A549 (cell line): ENCODE measurements around the gene PPP1R9A. TPM values are rescaled to one million over a fixed set of nuclear protein-coding genes. Genes with fewer than 3 reads are reported as not detected.

Source experiments
- ATAC-seq, 2 experiments: fragments of 200-7000 bp in 1 of 2; fragments of >200 bp in 1 of 2; cut with Nextera tagmentation in 1 of 2; cut with Tn5 transposase in 1 of 2; 3 replicates each; pipeline versions ENCODE4 v1.8.0 to v1.9.1; 2018 to 2020; ENCODE audit warnings: mild to moderate bottlenecking in 1 of 2, moderate library complexity in 1 of 2
- CTCF ChIA-PET: fragments of 300-600 bp; sonication (Branson Sonifier 250); formaldehyde crosslinking; extraction: SDS; loops from one replicate; lab custom pipeline; 2021; ENCODE audit warnings: antibody characterized with exemption, inconsistent platforms; lab: Yijun Ruan, JAX
- POLR2A ChIA-PET: fragments of 350-600 bp; formaldehyde crosslinking; extraction: SDS; loops from one replicate; lab custom pipeline; 2021; ENCODE audit warnings: antibody characterized with exemption, inconsistent platforms; lab: Yijun Ruan, JAX
- DNase-seq, 2 experiments: peaks; one replicate each; pipeline versions ENCODE4 v3.0.0 to v3.0.0-alpha.2; 2011 to 2016; ENCODE audit warnings: low read depth in 1 of 2, low spot score in 1 of 2
- FAIRE-seq: peaks from 2 replicates; lab custom pipeline; 2011; peaks lifted over from hg19 to GRCh38; lab: Jason Lieb, UNC
- H3K27ac ChIP-seq, 2 experiments: fragments of >200 bp; sonication (Bioruptor Twin); formaldehyde crosslinking; 3 replicates each; pipeline ENCODE4 v1.5.1; 2016 to 2017
- H3K4me1 ChIP-seq: fragments of >200 bp; sonication (Bioruptor Twin); formaldehyde crosslinking; 3 replicates; pipeline ENCODE4 v1.6.1; 2016
- H3K4me2 ChIP-seq: fragments of >200 bp; sonication (Bioruptor Twin); formaldehyde crosslinking; 3 replicates; pipeline ENCODE4 v1.6.1; 2016
- H3K4me3 ChIP-seq: fragments of >200 bp; sonication (Bioruptor Twin); formaldehyde crosslinking; 3 replicates; pipeline ENCODE4 v1.5.1; 2016
- H3K9me3 ChIP-seq: fragments of >200 bp; sonication (Bioruptor Twin); formaldehyde crosslinking; 3 replicates; pipeline ENCODE4 v1.6.1; 2016
- CHD4 ChIP-seq: fragments of 200-600 bp; sonication (generic); IDR thresholded peaks from 2 replicates; pipeline ENCODE4 v1.6.1; 2016; ENCODE audit warnings: antibody characterized with exemption, mild to moderate bottlenecking, borderline replicate concordance
- EHMT2 ChIP-seq: fragments of 200-600 bp; sonication (generic); IDR thresholded peaks from 2 replicates; pipeline ENCODE4 v1.6.1; 2016; ENCODE audit warnings: antibody characterized with exemption, low read depth, mild to moderate bottlenecking, moderate library complexity
- FOSL2 ChIP-seq, 2 experiments: fragments of 450-650 bp in 1 of 2; fragments of >200 bp in 1 of 2; sonication (Bioruptor Twin) in 1 of 2; formaldehyde crosslinking; IDR thresholded peaks; 2 replicates each; pipeline versions ENCODE4 v1.5.0 to v1.6.1; 2016 to 2020; ENCODE audit warnings: mild to moderate bottlenecking in 1 of 2, moderate library complexity in 1 of 2
- GATA3 ChIP-seq: IDR thresholded peaks from 2 replicates; pipeline ENCODE4 v1.6.1; 2012; ENCODE audit warnings: borderline replicate concordance
- HDAC2 ChIP-seq: fragments of 200-600 bp; sonication (generic); IDR thresholded peaks from 2 replicates; pipeline ENCODE4 v1.6.1; 2016
- HOXB5 ChIP-seq: fragments of 250-450 bp; sonication (Bioruptor Pico); IDR thresholded peaks from 2 replicates; pipeline ENCODE4 v1.5.0; 2020; ENCODE audit warnings: mild to moderate bottlenecking, moderate library complexity
- JUNB ChIP-seq: fragments of >200 bp; sonication (Bioruptor Twin); formaldehyde crosslinking; IDR thresholded peaks from 2 replicates; pipeline ENCODE4 v1.6.1; 2016
- MAFK ChIP-seq: fragments of 450-650 bp; IDR thresholded peaks from 2 replicates; pipeline ENCODE4 v1.6.1; 2014; ENCODE audit not compliant: partially characterized antibody
- MAZ ChIP-seq: fragments of 150-350 bp; IDR thresholded peaks from 2 replicates; pipeline ENCODE4 v1.6.1; 2014; ENCODE audit warnings: antibody characterized with exemption, low read depth, low read length, borderline replicate concordance
- MYC ChIP-seq: IDR thresholded peaks from 2 replicates; pipeline ENCODE4 v1.6.1; 2012; ENCODE audit warnings: mild to moderate bottlenecking, inconsistent platforms, low read length, improper control_type of control experiment, borderline replicate concordance
- POLR2A ChIP-seq: IDR thresholded peaks from 2 replicates; pipeline ENCODE4 v1.6.1; 2012; ENCODE audit warnings: mild to moderate bottlenecking, low read length
- RARB ChIP-seq: fragments of 250-450 bp; sonication (Bioruptor Pico); IDR thresholded peaks from 2 replicates; pipeline ENCODE4 v1.8.0; 2021; ENCODE audit warnings: mild to moderate bottlenecking, moderate library complexity
- RCOR1 ChIP-seq: fragments of 150-350 bp; IDR thresholded peaks from 2 replicates; pipeline ENCODE4 v1.6.1; 2014; ENCODE audit warnings: antibody characterized with exemption, low read length, low read depth
- RFX5 ChIP-seq: fragments of 450-650 bp; IDR thresholded peaks from 2 replicates; pipeline ENCODE4 v1.7.1; 2014; ENCODE audit warnings: antibody characterized with exemption, mild to moderate bottlenecking, moderate library complexity
- ZNF302 ChIP-seq: fragments of 250-450 bp; sonication (Bioruptor Pico); IDR thresholded peaks from 2 replicates; pipeline ENCODE4 v1.9.0; 2021; ENCODE audit warnings: inconsistent platforms, mild to moderate bottlenecking, moderate library complexity
- ZSCAN20 ChIP-seq: fragments of 250-450 bp; sonication (Bioruptor Pico); IDR thresholded peaks from 2 replicates; pipeline ENCODE4 v1.8.0; 2022; ENCODE audit warnings: mild to moderate bottlenecking, moderate library complexity
- WGBS: methylation state at CpG from one replicate; pipeline ENCODE4 v1.1.6; 2017; ENCODE audit errors: missing lambda C conversion rate; 5-methylcytosine and 5-hydroxymethylcytosine counted together
- polyA plus RNA-seq, 4 experiments: library from polyadenylated mRNA; depleted of rRNA in 3 of 4; stranded (reverse); fragments of >200 nt; fragmentation: RNase III in 1 of 4; extraction: RNeasy Plus Mini Kit Qiagen cat#74134 plus additional on column Dnase treatment in 1 of 4; gene quantifications; 2 replicates in 3 of 4; 3 replicates in 1 of 4; pipeline ENCODE4 v1.2.3, GENCODE V29; 2011 to 2017
- TF ChIP-seq, protein P1 (sequence below): fragments of 250-450 bp; sonication (Bioruptor Pico); IDR thresholded peaks from 2 replicates; pipeline ENCODE4 v1.5.0; 2021; ENCODE audit warnings: mild to moderate bottlenecking, moderate library complexity, borderline replicate concordance
- TF ChIP-seq, protein P2 (sequence below): fragments of 450-650 bp; IDR thresholded peaks from 2 replicates; pipeline ENCODE4 v1.6.1; 2014; ENCODE audit warnings: antibody characterized with exemption
- TF ChIP-seq, protein P3 (sequence below): IDR thresholded peaks from 2 replicates; pipeline ENCODE4 v1.6.1; 2012; ENCODE audit warnings: low read depth, borderline replicate concordance
- TF ChIP-seq, protein P4 (sequence below): fragments of 150-350 bp; IDR thresholded peaks from 2 replicates; pipeline ENCODE4 v1.6.1; 2014; ENCODE audit warnings: low read depth, mild to moderate bottlenecking, low read length

The PPP1R9A gene
- polyA plus RNA-seq, 2 of the 4 experiments (the other 2 are of a cell fraction): 5.0 to 18.7 TPM

DNA sequence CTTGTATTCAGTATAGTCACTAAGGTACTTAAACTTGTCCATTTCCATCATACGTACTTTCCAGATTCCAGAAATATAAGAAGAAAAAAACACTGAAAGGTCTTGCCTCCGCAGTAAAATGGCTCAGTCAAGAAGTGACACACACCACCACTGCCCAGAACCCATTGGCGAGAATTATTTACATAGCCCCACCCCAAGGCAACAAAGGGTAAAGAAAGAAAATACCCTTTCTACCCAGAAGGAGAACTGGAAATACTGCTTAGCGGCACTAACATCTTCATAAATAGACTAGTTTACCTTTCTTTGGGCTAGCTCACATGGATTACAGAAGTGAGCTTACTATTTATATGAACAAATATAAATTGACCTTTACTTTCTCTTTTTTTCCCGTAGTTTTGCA lies 194.0 kb downstream of the PPP1R9A start:
- no peak overlapping the region for H3K4me3 ChIP-seq

DNA sequence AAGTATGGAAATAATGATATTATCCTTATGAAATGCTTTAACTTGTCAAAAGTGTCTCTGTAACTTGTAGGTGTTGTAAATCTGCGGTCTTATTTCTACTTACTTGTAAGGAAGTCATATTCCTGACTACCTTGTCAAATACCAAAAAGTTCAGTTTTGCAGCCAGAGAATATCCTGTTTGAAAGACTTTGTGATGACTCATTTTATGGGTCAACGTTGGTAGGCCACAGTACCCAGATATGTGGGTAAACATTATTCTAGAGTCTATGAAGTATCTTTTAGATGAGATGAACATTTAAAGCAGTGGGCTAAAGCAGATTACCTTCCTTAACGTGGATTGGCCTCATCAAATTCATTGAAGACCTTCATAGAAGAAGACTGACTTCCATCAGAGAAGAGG lies 195.3 kb downstream of the PPP1R9A start:
- no peaks in the 10 kb centered on the region for H3K9me3 ChIP-seq
- CTCF ChIA-PET: no interaction called here
- 49% methylated on average over 3 of the region's 3 CpGs for WGBS
- POLR2A ChIA-PET: no interaction called here
- peak overlapping the region in 1 of 2 experiments; percentile 27; a peak in 2 of 6 replicates for H3K27ac ChIP-seq
- peak; percentile 53 for TF ChIP-seq FOSL2 (IDR thresholded peaks at IDR 0.05)
- peak; percentile 79 for TF ChIP-seq FOSL2 (CRISPR knock-in tag; IDR thresholded peaks at IDR 0.05)
- no peak for TF ChIP-seq RFX5
- ATAC-seq (peak in 1 of 2 experiments; percentile 42; a peak in 1 of 6 replicates), FAIRE-seq (no peak), DNase-seq (peak in 1 of 2 experiments; percentile 17)
- no peak overlapping the region for H3K4me3 ChIP-seq
- peaks cover 41% of the 10 kb centered on the region for H3K4me1 ChIP-seq
- peak overlapping the region; percentile 43 for H3K4me2 ChIP-seq

More for the DNA sequence above, 194.0 kb downstream of the PPP1R9A start:
- 81% methylated on average over 5 of the region's 5 CpGs for WGBS
- FAIRE-seq (no peak), ATAC-seq (no peak), DNase-seq (no peak)
- ChIA-PET POLR2A (no interaction called here), CTCF (interaction anchor here (0.7 kb wide), 1 partner anchor 56 kb away, joined by 3 read pairs; no protein-coding TSS in a partner anchor)
- Histone ChIP-seq H3K27ac (no peak overlapping the region), H3K4me2 (no peak overlapping the region), H3K9me3 (no peaks in the 10 kb centered on the region), H3K4me1 (peaks cover 37% of the 10 kb centered on the region)
- TF ChIP-seq, protein P1, sequence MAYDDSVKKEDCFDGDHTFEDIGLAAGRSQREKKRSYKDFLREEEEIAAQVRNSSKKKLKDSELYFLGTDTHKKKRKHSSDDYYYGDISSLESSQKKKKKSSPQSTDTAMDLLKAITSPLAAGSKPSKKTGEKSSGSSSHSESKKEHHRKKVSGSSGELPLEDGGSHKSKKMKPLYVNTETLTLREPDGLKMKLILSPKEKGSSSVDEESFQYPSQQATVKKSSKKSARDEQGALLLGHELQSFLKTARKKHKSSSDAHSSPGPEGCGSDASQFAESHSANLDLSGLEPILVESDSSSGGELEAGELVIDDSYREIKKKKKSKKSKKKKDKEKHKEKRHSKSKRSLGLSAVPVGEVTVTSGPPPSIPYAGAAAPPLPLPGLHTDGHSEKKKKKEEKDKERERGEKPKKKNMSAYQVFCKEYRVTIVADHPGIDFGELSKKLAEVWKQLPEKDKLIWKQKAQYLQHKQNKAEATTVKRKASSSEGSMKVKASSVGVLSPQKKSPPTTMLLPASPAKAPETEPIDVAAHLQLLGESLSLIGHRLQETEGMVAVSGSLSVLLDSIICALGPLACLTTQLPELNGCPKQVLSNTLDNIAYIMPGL (CRISPR knock-in tag): no peak
- TF ChIP-seq, protein P2, sequence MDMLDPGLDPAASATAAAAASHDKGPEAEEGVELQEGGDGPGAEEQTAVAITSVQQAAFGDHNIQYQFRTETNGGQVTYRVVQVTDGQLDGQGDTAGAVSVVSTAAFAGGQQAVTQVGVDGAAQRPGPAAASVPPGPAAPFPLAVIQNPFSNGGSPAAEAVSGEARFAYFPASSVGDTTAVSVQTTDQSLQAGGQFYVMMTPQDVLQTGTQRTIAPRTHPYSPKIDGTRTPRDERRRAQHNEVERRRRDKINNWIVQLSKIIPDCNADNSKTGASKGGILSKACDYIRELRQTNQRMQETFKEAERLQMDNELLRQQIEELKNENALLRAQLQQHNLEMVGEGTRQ: no peak
- TF ChIP-seq ZSCAN20 (no peak), HDAC2 (no peak), RCOR1 (no peak)

DNA sequence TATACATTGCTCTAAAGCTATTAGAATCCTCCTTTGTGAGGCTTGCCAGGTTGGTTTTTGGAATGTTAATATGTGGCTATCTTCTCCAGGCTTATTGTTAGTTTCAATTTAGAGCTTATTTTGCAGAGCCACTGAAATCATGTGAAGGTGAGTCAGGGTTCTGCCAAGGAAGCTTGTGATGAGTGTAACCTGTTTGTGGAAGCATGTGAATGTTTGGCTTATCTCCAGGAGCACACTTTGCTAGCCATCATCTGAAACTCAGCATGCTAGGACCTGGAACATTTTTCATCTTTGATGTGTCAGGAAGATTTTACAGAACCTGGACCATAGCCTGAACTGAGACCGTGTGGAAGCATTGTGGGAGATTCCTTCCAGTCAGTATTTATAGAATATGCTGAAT lies 197.3 kb downstream of the PPP1R9A start:
- POLR2A ChIA-PET: interaction anchor here (0.6 kb wide), 1 partner anchor 35 kb away, joined by 3 read pairs; no protein-coding TSS in a partner anchor
- FAIRE-seq: peak; percentile 67

DNA sequence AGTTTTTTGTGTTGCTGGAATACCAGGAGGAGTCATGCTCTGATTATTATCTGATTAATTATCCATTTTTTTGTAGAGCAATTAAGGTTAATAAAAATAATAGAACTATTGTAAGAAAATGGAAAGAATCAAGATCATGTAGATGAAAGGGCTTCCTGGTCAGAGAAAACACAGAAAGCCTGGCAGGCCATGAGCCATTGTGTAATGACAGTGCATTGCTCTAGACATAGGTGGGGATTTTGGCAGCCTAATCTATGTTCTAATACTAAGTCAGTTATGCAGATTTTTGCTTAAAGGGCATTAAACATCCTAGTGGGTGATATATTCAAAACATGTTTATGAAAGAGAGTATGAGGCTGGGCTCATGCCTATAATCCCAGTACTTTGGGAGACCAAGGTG lies 198.2 kb downstream of the PPP1R9A start:
- Histone ChIP-seq H3K27ac (peak overlapping the region; percentile 23 to 26; a peak in 2 of 6 replicates), H3K4me2 (peak overlapping the region; percentile 65)
- TF ChIP-seq, protein P3, sequence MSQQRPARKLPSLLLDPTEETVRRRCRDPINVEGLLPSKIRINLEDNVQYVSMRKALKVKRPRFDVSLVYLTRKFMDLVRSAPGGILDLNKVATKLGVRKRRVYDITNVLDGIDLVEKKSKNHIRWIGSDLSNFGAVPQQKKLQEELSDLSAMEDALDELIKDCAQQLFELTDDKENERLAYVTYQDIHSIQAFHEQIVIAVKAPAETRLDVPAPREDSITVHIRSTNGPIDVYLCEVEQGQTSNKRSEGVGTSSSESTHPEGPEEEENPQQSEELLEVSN: no peak
- TF ChIP-seq RARB (CRISPR knock-in tag) (no peak), MAFK (no peak), MAZ (no peak)
- TF ChIP-seq, all 56 proteins: peak for 0

More for the DNA sequence above, 197.3 kb downstream of the PPP1R9A start:
- Histone ChIP-seq H3K4me3 (no peak overlapping the region), H3K27ac (peak overlapping the region; percentile 43 to 60; a peak in 5 of 6 replicates), H3K4me1 (peaks cover 41% of the 10 kb centered on the region), H3K4me2 (peak overlapping the region; percentile 65), H3K9me3 (no peaks in the 10 kb centered on the region)
- ATAC-seq: peak; percentile 53 to 80
- WGBS: 4% methylated on average over 1 of the region's 1 CpG
- CTCF ChIA-PET: interaction anchor here (0.6 to 1.1 kb wide), 4 partner anchors 17 to 373 kb away, joined by 3 read pairs; no protein-coding TSS in a partner anchor
- TF ChIP-seq MYC (no peak), FOSL2 (IDR thresholded peaks at IDR 0.05) (peak; percentile 20; the same call in 1 of the 2 replicates), FOSL2 (CRISPR knock-in tag; IDR thresholded peaks at IDR 0.05) (peak; percentile 48), CHD4 (no peak), EHMT2 (no peak), HOXB5 (no peak), GATA3 (no peak), POLR2A (no peak), MAFK (no peak), ZNF302 (CRISPR knock-in tag) (no peak), JUNB (0 out of 2 replicates have a peak, but pooled peaks have one; percentile 19)
- TF ChIP-seq, protein P4, sequence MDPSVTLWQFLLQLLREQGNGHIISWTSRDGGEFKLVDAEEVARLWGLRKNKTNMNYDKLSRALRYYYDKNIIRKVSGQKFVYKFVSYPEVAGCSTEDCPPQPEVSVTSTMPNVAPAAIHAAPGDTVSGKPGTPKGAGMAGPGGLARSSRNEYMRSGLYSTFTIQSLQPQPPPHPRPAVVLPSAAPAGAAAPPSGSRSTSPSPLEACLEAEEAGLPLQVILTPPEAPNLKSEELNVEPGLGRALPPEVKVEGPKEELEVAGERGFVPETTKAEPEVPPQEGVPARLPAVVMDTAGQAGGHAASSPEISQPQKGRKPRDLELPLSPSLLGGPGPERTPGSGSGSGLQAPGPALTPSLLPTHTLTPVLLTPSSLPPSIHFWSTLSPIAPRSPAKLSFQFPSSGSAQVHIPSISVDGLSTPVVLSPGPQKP: no peak
- peak in 1 of 2 experiments; percentile 42 for DNase-seq

More for the DNA sequence above, 198.2 kb downstream of the PPP1R9A start:
- ATAC-seq (no peak), DNase-seq (no peak), FAIRE-seq (no peak)
- CTCF ChIA-PET: no interaction called here
- H3K9me3 ChIP-seq: no peaks in the 10 kb centered on the region
- H3K4me1 ChIP-seq: peaks cover 41% of the 10 kb centered on the region
- no peak overlapping the region for H3K4me3 ChIP-seq
- POLR2A ChIA-PET: no interaction called here
